GM19238 (cell line): ENCODE measurements around the gene DOCK2.
"Not testable (repeated sequence)": the region's sequence is repeated elsewhere in the genome, so short reads cannot be mapped to it uniquely, and the experiment has no call there.

Experiments used
- DNase-seq: peaks from one replicate; pipeline ENCODE4 v3.0.0; 2011; ENCODE audit warnings: low spot score; ENCODE audit not compliant: insufficient read length

DOCK2 gene

DNA sequence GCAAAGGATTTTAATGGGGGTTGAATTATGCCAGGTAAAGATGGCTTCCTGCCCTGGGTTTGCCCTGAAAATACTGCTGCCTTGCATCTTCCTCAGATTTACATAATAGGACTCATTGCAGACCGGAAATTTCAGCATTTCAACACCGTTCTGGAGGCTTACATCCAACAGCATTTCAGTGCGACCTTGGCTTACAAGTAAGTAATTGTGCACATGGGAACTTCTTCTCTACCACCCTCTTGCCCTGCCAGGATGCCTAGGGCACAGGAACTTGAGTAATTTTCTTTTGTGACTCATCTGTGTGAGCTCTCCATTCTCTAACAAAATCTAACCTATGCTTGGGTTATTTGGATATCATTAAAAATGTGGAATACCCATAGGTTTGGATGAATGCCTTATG, 80.2 kb downstream of the DOCK2 start:
- no peak for DNase-seq

DNA sequence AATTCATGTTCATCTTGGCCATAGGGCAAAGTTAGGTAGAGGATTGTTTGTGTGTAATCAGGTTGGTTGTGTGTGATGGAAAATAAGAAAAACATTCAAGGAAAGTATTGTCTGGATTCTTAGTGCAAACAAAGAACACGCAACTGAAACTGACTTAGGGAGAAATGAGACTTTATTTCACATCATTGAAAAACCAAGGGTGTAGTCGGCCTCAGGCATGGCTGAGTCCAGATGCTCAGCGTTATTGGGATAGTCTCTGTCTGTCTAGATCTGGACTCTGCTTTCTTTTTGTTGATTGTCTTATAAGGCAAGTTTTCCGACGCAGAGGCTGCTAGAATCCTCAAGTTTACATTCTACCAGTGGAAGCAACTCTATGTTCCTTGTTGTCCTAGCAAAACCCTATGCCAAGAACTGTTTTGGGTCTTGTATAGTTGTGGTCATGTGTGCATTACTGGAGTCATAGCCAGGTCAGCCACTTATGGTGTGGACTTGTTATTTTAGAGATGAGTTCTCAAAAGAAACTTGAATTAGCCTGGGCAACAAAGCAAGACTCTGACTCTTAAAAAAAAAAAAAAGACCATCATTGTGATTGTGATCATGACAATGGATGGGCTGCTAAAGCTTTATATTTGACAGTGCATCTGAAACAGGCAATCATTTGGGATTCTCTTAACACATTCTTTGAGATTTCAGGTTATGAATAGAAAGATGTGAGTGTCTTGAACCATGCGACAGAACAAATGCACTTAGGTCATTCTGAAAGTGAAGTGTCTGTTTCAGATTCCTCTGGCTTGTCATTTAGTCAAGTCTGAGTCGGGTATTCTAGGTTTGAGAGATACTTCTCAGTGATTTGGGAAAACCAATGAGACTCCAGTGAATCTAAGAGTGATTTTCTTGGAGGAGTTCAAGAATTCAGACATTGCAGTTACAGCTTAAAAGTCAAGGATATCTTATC, 82.6 kb downstream of the DOCK2 start:
- DNase-seq, result no peak

DNA sequence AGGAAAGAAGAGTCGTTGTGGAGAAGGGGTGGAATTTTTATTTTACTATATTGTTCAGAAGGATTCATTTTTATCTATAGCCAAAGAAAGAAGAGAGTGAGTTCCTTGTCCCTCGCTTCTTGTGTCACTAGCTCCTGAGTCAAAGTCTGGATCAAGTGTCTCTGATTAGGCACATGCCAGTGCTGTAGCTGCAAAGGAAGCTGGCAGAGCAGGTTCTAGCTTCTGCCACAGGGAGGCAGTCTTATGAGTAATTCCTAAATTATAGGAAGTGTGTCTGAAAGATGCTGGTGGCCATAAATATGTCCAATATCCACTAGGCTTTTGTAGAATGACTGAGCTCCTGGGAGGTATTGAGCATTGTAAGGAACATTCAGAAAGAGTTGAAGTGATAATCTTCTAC, 84.7 kb downstream of the DOCK2 start:
- no peak for DNase-seq

DNA sequence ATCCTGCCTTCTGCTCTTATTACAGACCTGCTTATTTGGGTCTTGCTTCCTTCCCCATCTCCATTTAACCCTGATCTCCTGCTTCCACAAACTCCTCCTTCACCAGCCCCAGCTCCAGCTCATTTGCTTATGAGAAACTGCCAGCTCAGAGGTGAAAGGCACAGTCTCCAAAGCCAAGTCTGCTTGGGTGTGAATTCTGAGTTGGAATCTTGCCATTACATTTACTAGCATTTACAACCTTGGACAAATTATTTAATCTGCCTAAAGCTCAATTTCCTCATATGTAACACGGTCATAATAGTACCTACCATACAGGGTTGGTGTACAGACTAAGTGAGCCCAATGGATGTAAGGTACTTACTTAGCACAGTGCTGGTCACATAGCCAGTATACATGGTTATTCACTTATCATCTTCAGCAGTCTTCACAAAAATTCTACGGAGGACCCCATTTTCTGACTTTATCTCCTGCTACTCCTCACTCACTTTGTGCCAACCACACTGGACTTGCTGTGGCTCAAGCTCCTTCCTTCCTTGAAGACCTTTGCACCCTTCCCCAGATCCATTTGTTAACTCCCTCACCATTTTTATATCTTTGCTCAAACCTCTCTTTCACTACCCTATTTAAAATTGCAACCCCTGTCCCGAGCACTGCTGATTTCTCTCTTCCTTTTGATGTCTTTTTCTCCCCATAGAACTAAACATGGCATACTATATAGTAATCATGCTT, 86.2 kb downstream of the DOCK2 start:
- no peak for DNase-seq

DNA sequence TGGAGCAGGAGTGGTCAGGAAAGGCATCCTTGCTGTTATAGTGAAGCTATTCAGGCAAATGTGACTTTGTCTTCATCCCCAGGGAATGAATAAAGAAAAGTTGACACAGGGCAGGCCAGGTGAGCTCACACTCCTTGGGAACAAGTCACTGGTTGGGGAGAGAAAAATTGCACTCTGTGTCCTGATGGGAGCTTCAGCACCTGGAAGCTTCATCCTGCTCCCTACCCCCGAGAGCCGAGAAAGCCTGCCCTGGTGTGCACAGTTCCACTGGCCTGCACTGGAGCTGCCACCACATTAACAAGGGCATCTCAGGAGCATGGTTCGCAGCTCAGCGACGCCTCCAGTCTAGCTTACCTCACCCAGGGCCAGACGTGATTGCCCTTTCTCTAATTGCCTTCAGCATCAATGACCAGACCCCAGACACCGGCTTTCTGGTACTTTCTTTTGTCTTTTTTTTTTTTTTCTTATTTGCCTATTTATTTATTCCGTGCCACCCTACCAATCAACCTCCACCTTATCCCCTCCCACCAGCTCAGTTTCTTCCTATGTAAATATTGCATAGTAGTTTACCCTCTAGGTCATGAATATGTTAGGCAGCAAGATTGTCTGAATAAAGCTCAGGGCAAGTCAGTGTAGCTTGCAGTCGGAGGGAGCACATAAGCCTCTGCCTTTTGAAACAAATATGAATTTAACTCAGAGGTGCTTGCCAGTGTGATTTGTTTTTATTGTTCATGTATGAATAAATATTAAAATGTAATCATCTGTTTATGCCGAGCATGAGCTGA, 87.4 kb downstream of the DOCK2 start:
- DNase-seq, result no peak

DNA sequence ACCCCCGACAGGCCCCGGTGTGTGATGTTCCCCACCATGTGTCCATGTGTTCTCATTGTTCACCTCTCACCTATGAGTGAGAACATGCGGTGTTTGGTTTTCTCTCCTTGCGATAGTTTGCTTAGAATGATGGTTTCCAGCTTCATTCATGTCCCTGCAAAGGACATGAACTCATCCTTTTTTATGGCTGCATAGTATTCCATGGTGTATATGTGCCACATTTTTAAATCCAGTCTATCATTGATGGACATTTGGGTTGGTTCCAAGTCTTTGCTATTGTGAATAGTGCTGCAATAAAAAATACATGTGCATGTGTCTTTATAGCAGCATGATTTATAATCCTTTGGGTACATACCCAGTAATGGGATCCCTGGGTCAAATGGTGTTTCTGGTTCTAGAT, 88.6 kb downstream of the DOCK2 start:
- not testable (repeated sequence) for DNase-seq

DNA sequence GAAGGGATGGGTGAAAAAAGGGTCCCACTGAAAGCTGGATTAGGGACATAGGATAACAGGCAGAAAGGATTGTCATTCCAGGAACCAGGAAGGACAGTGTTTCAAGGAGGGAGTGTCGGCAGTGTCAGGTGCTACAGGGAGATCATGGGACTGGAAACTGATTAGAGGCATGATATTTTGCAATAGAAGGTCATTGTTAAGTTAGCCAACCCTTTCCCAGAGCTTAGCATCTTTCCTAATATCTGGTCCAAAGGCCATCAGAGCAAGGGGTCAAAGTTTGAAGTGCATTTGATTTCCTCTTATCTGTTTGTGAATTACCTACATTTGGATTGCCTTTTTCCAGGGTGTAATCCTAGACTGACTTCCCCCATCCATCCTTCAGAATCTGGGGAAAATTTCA, 91.3 kb downstream of the DOCK2 start:
- no peak for DNase-seq

DNA sequence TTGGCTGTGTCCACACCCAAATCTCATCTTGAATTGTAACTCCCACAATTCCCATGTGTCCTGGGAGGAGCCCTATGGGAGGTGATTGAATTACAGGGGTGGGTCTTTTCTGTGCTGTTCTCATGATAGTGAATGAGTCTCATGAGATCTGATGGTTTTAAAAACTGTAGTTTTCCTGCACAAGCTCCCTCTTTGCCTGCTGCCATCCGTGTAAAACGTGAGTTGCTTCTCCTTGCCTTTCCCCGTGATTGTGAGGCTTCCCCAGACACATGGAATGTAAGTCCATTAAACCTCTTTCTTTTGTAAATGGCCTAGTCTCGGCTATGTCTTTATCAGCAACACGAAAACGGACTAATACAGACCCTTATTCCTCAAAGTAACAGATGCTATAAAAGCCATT, 94.1 kb downstream of the DOCK2 start:
- DNase-seq, result no peak

DNA sequence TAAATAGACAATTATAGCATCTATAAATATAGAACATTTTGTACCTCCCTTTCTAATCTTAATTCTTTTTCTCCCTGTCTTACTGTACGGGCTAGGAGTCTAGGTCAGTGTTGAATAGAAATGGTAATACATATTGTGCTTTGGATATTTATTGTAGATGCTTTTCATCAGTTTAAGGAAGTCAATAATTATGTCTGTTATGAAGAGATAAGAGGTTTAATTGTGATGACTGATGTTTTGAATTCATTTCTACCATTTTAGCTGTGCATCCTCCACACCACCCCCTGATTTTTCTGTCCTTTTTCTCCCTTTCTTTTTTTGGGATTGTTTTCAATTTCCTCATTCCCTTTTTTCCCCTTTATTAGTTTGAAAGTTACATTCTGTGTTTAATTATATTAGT, 95.8 kb downstream of the DOCK2 start:
- no peak for DNase-seq

DNA sequence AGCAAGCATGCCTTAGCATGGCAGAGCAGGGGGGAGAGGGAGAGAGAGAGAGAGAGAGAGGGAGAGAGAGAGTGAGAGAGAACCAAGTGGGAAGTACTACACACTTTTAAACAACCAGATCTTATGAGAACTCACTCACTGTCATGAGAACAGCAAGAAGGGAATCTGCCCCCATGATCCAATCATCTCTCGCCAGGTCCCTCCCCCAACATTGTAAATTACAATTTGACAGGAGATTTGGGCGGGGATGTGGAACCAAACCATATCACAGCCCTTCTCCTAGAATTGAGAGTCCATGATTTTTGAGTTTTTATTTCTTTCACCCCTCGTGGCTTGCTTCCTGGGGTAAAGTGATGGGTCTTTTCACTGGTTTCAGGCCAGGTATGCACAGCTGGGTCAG, 98.8 kb downstream of the DOCK2 start:
- no peak for DNase-seq

DNA sequence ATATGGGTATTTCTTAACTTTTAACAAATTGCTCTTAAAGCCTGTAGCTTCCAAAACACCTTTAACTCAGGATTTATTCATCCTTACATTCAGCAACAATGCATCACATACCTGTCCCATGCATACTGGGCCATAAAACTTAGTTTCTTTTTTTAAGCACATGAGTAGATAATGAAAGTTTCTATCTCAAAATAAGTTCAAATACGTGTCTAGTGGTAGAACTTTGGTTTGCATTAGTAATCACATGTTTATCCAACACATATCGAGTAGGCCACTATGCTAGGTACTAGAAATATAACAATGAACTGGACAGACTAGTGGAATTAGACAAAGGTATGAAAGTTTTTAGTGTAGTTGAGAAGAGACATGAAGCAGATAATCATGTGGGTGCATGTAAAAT, 99.6 kb downstream of the DOCK2 start:
- no peak for DNase-seq

DNA sequence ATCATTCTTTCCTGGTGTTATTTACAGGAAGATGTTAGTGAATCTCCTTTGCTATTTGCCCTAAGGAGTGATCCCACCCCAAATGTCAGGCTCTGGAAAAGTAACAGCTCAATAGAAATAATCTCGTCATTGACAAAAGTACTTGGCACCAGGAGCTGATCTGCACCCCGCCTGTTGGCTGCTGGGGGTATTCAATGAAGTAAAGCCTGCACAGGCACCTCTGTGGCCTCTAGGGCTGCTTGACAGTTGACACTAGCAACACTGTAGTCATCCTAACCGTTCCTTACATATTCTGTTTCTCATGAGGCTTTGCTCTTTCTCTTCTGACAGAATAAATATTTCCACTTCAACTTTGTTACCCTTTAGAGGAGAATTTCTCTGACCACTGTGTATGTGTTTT, 103.4 kb downstream of the DOCK2 start:
- DNase-seq, result no peak

DNA sequence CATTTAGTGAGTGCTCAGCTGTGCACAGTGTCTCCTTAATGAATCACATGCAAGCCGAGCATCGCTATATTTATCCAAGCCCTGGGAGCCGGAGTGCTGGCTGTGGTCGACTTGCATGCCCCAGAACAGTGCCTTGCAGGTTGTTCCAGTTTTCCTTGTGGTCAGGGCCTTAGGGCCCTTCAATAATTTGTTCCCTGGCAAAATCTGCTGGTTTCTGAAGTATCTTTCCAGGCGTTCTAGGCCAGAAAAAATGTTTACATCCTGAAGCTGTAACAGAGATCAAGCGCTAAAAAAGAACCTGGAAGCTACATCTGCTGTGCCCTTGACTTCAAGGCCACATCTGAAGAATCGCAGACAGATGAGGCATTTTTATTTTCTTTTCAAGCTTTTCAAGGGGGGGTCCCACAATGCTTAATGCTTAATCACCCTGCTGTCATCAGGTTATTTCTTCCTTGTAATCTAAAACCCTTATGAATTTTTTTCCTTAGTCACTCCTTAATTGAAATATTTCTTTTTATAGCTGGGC, 105.8 kb downstream of the DOCK2 start:
- no peak for DNase-seq

DNA sequence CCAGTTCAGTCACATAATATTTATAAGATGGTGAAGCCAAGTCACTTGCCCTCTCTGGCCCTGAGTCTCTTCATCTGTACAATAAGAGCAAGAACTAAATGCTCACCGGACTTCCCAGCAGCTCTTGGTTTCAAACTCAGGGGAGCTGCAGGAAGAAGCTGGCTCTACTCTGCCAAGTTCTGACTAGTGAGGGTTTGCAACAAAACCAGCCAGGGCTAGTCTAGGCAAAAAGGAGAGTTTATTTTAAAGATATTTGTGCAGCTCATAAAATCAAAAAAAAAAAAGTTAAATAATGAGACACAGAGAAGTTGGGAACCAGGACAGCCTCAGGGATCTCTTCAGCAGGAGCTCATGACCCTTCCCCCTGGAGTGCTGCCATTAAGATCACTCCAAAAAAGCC, 107.3 kb downstream of the DOCK2 start:
- DNase-seq, result no peak

DNA sequence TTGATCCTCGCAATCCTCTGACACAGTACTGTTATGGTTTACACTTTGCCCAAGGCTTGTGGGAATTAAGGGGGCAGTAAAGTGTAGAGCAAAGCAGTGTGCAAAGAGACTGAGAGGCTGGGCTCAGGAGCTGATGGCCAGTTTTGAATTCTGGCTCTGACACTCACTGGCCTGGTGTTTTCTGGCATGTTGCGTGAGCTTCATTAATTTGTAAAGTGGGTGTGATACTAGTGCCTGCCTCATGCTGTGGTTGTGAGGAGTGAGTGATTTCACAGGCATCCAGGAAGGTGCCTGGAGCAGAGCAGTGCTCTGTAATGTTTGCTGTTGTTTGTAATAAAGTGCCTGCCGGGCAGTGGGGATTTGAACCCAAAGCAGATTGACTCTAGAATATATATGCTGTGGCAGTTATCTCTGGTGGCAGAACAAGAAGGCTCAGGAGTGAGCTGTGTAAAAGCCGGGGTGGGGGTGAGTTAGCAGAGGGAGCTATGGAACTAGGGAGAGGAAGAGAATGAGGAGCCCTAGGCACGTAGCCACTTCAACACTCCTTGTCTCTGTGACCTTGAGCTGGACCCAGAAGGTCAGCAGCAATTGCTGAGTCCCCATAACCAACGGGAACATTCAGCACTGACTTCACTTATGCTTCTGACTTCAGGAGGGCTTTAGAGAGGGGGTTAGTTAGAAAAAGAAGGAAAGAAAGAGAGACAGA, 108.5 kb downstream of the DOCK2 start:
- DNase-seq, result no peak

DNA sequence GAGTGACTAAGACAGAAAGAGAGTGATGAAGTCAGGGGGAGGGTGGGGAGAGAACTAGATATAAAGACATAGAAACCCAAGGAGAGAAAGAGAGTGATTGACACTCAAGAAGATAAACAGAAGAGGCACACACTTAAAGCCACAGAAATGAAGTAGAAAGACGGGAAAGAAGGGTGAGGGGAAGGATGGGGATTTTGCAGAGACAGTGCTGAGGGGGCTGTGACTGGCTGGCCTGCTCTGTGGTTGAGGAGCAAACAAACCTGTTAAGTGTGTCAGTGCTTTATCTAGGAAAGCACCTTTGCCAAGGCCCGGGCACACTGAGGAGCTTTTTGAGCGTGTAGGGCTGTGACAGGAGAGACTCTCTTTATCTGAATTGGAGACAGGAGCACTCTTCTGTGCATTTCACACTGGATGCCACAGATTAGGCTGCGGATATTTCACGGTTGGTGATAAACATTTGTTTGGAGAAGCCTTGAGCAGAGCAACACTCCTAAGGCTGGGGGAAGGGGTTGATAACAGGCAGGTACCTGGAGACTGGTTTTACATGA, 109.1 kb downstream of the DOCK2 start:
- DNase-seq, result no peak

DNA sequence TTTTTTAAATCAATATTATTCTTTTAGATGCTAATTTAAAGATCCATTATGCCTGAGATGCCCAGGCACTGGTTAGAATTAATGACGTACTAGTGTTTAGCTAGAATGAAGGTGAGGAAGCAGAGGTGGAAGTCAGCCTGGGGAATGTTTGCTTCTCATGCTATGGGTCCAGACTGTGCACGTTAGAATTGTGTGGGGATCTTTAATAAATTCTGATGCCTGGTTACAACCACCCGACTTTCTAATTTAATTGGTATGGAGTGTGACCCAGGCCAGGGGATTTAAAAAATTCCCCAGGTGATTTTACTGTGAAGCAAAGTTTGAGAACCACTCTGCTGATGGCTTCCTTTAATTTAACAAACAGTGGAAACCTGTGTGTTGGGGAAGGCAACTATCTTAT, 111.1 kb downstream of the DOCK2 start:
- DNase-seq, result no peak

DNA sequence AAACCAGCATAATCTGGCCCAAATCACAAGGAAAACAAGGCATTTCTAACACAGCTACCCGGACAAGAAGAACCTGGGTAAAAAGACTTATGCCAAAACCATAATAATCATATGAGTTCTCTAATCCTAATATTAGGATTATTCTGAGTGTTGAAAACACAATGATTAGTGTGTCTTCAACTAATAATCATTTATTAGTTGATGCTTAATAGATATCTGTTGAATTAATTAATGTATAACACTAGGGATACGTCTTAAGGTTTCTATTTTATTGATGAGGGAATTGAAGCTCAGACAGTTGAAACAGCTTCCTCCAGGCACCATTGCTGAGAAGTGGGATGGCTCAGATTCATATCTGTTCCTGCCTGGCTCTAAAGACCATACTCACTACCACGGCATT, 112.2 kb downstream of the DOCK2 start:
- DNase-seq, result no peak

DNA sequence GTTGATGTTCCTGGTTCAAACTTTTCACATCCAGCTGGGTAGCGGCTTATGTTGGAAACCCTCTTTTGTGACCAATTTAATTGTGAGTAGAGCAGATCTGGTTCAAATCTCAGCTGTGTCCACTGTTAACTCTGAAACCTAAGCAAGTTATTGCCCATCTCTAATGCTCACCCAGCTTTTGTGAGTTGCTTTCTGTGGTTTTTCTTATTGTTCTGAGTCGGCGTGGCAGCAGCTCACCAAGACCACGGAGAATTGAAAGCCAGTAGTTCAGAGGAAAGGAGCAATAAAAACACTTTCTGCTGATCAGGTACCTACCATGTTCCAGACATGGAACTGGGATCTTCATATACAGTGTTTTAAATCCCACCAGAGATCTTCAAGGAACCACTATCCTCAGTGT, 114.4 kb downstream of the DOCK2 start:
- DNase-seq, result no peak

DNA sequence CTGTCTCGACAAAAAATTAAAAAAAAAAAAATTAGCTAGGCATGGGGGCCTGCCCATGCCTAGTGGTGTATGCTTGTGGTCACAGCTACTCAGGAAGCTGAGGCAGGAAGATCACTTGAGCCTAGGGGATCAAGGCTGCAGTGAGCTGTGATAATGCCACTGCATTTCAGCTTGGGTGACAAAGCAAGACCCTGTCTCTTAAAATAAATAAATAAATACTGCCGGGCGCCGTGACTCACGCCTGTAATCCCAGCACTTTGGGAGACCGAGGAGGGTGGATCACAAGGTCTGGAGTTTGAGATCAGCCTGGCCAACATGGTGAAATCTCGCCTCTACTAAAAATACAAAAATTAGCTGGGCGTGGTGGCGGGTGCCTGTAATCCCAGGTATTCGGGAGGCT, 115.5 kb downstream of the DOCK2 start:
- DNase-seq, result not testable (repeated sequence)

DNA sequence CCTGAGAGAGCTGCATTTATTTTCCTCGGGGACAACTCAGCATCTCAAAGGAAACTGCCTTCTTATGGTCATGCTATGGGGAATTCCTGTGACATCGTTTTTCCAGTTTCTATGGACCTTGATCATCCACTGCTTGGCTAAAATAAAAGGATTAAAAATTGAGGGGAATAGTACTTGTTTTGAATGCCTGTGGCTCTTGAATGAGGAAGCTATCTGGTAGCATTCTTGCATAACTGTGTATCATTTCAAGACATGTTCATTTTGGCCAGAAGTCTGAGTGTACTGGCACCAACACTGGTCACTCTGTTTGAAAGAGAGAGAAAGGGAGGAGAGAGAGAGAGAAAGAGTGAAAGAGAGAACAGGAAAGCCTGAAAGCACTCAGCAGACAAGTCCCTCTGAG, 116.7 kb downstream of the DOCK2 start:
- DNase-seq, result no peak
